DND-41 (cell line): ENCODE results near the gene ARL6IP5.

Experiments
- EZH2 ChIP-seq: IDR thresholded peaks from 3 replicates; pipeline ENCODE4 v1.6.1; 2012; ENCODE audit warnings: borderline replicate concordance, low read depth, mild to moderate bottlenecking, moderate library complexity, low read length, inconsistent platforms; ENCODE audit not compliant: severe bottlenecking
- TF ChIP-seq, protein P1 (sequence below): IDR thresholded peaks from 2 replicates; pipeline ENCODE4 v1.5.1; 2012; ENCODE audit warnings: borderline replicate concordance, low read length, moderate library complexity, mild to moderate bottlenecking; ENCODE audit not compliant: poor library complexity, severe bottlenecking; ENCODE audit errors: extremely low read depth

DNA sequence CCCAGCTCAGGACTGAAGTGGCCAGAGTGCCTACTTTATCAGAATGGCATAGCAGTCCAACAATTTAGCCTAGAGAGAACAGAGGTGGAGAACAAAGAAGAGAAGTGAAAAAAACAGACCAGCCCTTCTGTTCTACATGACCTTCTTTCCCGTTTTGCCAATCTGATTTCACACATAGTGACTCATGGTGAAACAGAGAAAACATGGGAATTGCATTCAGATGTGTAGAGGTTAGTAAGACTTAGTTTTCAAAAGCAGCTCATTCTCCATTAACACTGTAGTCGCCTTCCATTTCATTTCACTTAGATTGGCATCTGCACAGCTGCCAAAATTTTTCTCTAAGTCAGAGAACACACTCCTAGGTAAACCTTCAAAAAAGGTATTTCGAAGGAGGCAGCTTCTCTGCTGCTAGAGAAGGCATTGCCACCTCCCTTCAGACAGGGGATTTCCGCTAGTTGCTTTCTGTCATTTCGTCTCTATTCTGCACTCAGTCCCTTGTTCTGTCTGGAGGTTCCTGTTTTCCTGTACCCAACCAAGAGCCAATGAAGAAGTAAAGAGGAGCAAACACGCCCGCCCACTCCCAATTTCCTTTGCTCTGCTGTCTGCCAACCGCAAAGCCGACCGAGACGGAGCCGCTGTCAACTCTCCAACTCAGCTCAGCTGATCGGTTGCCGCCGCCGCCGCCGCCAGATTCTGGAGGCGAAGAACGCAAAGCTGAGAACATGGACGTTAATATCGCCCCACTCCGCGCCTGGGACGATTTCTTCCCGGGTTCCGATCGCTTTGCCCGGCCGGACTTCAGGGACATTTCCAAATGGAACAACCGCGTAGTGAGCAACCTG is at the start of gene ARL6IP5:
- TF ChIP-seq, protein P1, sequence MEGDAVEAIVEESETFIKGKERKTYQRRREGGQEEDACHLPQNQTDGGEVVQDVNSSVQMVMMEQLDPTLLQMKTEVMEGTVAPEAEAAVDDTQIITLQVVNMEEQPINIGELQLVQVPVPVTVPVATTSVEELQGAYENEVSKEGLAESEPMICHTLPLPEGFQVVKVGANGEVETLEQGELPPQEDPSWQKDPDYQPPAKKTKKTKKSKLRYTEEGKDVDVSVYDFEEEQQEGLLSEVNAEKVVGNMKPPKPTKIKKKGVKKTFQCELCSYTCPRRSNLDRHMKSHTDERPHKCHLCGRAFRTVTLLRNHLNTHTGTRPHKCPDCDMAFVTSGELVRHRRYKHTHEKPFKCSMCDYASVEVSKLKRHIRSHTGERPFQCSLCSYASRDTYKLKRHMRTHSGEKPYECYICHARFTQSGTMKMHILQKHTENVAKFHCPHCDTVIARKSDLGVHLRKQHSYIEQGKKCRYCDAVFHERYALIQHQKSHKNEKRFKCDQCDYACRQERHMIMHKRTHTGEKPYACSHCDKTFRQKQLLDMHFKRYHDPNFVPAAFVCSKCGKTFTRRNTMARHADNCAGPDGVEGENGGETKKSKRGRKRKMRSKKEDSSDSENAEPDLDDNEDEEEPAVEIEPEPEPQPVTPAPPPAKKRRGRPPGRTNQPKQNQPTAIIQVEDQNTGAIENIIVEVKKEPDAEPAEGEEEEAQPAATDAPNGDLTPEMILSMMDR: no peak
- TF ChIP-seq EZH2: no peak
